HepG2 (cell line): ENCODE data around the gene NHSL1. TPM values are rescaled to one million over a fixed set of nuclear protein-coding genes. Genes with fewer than 3 reads are reported as not detected.
A peak's percentile ranks its signal among the peaks of the same experiment; 100 is the strongest.

Experiments used
- CAMTA2 ChIP-seq: sonication (generic); formaldehyde crosslinking; IDR thresholded peaks from 2 replicates; pipeline ENCODE4 v1.4.0; 2020; ENCODE audit warnings: mild to moderate bottlenecking, missing genetic modification reagents, borderline replicate concordance
- EZH2 ChIP-seq: conservative IDR thresholded peaks from 2 replicates; pipeline ENCODE4 v1.6.1; 2012; ENCODE audit warnings: mild to moderate bottlenecking, low read depth, low read length, moderate library complexity
- GFI1 ChIP-seq: sonication (generic); formaldehyde crosslinking; IDR thresholded peaks from 2 replicates; pipeline ENCODE4 v1.5.0; 2020; ENCODE audit warnings: missing genetic modification reagents, mild to moderate bottlenecking, borderline replicate concordance
- GLMP ChIP-seq: sonication (generic); formaldehyde crosslinking; IDR thresholded peaks from 2 replicates; pipeline ENCODE4 v1.9.0; 2021; ENCODE audit warnings: missing genetic modification reagents, mild to moderate bottlenecking, borderline replicate concordance
- GZF1 ChIP-seq: sonication (generic); formaldehyde crosslinking; IDR thresholded peaks from 2 replicates; pipeline ENCODE4 v1.5.1; 2020; ENCODE audit warnings: mild to moderate bottlenecking, missing genetic modification reagents
- IKZF1 ChIP-seq: fragments of 450-650 bp; IDR thresholded peaks from 2 replicates; pipeline ENCODE4 v1.7.1; 2016
- JDP2 ChIP-seq: sonication (generic); formaldehyde crosslinking; IDR thresholded peaks from 2 replicates; pipeline ENCODE4 v1.8.1; 2022; ENCODE audit warnings: missing genetic modification reagents, borderline replicate concordance
- KDM3A ChIP-seq: IDR thresholded peaks from 2 replicates; pipeline ENCODE4 v1.6.1; 2018; ENCODE audit warnings: low read depth, missing compliant biosample characterization
- KDM4B ChIP-seq: sonication (generic); formaldehyde crosslinking; IDR thresholded peaks from 2 replicates; pipeline ENCODE4 v1.4.0; 2020; ENCODE audit warnings: missing genetic modification reagents
- MED1 ChIP-seq: sonication (generic); formaldehyde crosslinking; IDR thresholded peaks from 2 replicates; pipeline ENCODE4 v1.4.0; 2020; ENCODE audit warnings: missing genetic modification reagents
- MIXL1 ChIP-seq: IDR thresholded peaks from 2 replicates; pipeline ENCODE4 v1.6.1; 2016
- SAP130 ChIP-seq: IDR thresholded peaks from 2 replicates; pipeline ENCODE4 v1.6.1; 2016; ENCODE audit warnings: low read depth
- SETDB1 ChIP-seq: sonication (generic); formaldehyde crosslinking; IDR thresholded peaks from 2 replicates; pipeline ENCODE4 v1.5.1; 2020; ENCODE audit warnings: missing genetic modification reagents, mild to moderate bottlenecking, borderline replicate concordance
- SKI ChIP-seq: fragments of 450-650 bp; IDR thresholded peaks from one replicate; pipeline ENCODE4 v1.6.1; 2018; ENCODE audit warnings: mild to moderate bottlenecking; ENCODE audit not compliant: partially characterized antibody
- ZNF12 ChIP-seq: sonication (generic); formaldehyde crosslinking; IDR thresholded peaks from 2 replicates; pipeline ENCODE4 v1.5.0; 2020; ENCODE audit warnings: missing genetic modification reagents
- ZNF20 ChIP-seq: sonication (generic); formaldehyde crosslinking; IDR thresholded peaks from 2 replicates; pipeline ENCODE4 v1.4.0; 2020; ENCODE audit warnings: mild to moderate bottlenecking, moderate library complexity, missing genetic modification reagents
- ZNF382 ChIP-seq: sonication (generic); formaldehyde crosslinking; IDR thresholded peaks from 2 replicates; pipeline ENCODE4 v1.5.0; 2020; ENCODE audit warnings: missing genetic modification reagents, mild to moderate bottlenecking, borderline replicate concordance
- ZNF501 ChIP-seq: sonication (generic); formaldehyde crosslinking; IDR thresholded peaks from 2 replicates; pipeline ENCODE4 v1.5.1; 2020; ENCODE audit warnings: mild to moderate bottlenecking, moderate library complexity, missing genetic modification reagents
- ZNF552 ChIP-seq: sonication (generic); formaldehyde crosslinking; IDR thresholded peaks from 2 replicates; pipeline ENCODE4 v1.9.0; 2022; ENCODE audit warnings: missing genetic modification reagents, mild to moderate bottlenecking, borderline replicate concordance
- ZNF564 ChIP-seq: sonication (generic); formaldehyde crosslinking; IDR thresholded peaks from 2 replicates; pipeline ENCODE4 v1.8.1; 2023; ENCODE audit warnings: mild to moderate bottlenecking, missing genetic modification reagents
- ZNF672 ChIP-seq: sonication (generic); formaldehyde crosslinking; IDR thresholded peaks from 2 replicates; pipeline ENCODE4 v1.8.1; 2022; ENCODE audit warnings: missing genetic modification reagents
- ZNF7 ChIP-seq: IDR thresholded peaks from 2 replicates; pipeline ENCODE4 v1.6.1; 2016; ENCODE audit warnings: missing biosample characterization, missing genetic modification reagents
- ZNF703 ChIP-seq: sonication (generic); formaldehyde crosslinking; IDR thresholded peaks from 2 replicates; pipeline ENCODE4 v1.5.1; 2020; ENCODE audit warnings: missing genetic modification reagents, mild to moderate bottlenecking, moderate library complexity, borderline replicate concordance
- ZSCAN31 ChIP-seq: sonication (generic); formaldehyde crosslinking; IDR thresholded peaks from 2 replicates; pipeline ENCODE4 v1.5.0; 2020; ENCODE audit warnings: low read depth, mild to moderate bottlenecking, missing genetic modification reagents
- polyA plus RNA-seq, 8 experiments: library from polyadenylated mRNA; depleted of rRNA in 3 of 8; stranded (reverse) in 7 of 8; unstranded in 1 of 8; fragments of >200 nt; fragmentation: Illumina TruSeq in 4 of 8; extraction: Trizol in 4 of 8; gene quantifications; 2 replicates each; pipeline versions ENCODE4 v1.2.1 to v1.2.3, GENCODE V29; 2011 to 2016; ENCODE audit warnings: low read depth in 4 of 8, missing spikeins in 1 of 8, mixed read lengths in 1 of 8; ENCODE audit not compliant: insufficient read depth in 1 of 8
- total RNA-seq, 5 experiments: library from RNA; depleted of rRNA; stranded (reverse); fragments of >200 nt; fragmentation: Illumina TruSeq; extraction: Trizol; gene quantifications; 2 replicates each; pipeline ENCODE4 v1.2.3, GENCODE V29; 2016; ENCODE audit warnings: low read depth in 1 of 5
- TF ChIP-seq, protein P1 (sequence below): sonication (generic); formaldehyde crosslinking; IDR thresholded peaks from 2 replicates; pipeline ENCODE4 v1.4.0; 2020; ENCODE audit warnings: missing genetic modification reagents, borderline replicate concordance
- TF ChIP-seq, protein P2 (sequence below): sonication (generic); formaldehyde crosslinking; IDR thresholded peaks from 2 replicates; pipeline ENCODE4 v1.8.0; 2022; ENCODE audit warnings: missing genetic modification reagents, low read depth, mild to moderate bottlenecking, borderline replicate concordance
- TF ChIP-seq, protein P3 (sequence below): IDR thresholded peaks from 2 replicates; pipeline ENCODE4 v1.6.1; 2016; ENCODE audit warnings: low read depth, borderline replicate concordance
- TF ChIP-seq, protein P4 (sequence below): fragments of 450-650 bp; IDR thresholded peaks from 2 replicates; pipeline ENCODE4 v1.6.1; 2017

Gene NHSL1
- total and polyA plus RNA-seq, 2 of the 13 experiments (the other 11 are each of a cell fraction or from before 2014, with no cell fraction given), result 24.9 to 53.6 TPM

DNA sequence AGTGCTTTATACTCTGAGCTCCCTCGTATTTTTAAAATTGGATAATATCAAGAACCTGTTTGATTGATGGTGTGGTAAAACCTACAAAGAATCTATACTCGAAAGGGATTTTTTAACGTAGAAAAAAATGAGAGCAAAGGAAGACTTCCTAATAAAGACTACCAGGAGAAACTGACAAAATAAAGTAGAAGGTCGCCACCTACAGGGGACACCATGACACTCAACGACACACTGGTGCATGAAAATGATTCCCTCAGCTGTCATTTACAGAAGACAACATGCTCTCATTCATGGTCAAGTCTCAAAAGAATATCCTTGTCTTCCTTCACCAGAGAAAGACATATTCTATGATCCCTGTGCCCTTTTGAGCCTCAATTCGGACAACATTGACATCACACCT, 10.1 kb upstream of the NHSL1 start (continued):
- TF ChIP-seq ZNF501 (CRISPR knock-in tag) (no peak), MIXL1 (CRISPR knock-in tag) (0 out of 2 replicates have a peak, but pooled peaks have one; percentile 57), ZNF672 (CRISPR knock-in tag) (no peak), ZNF552 (CRISPR knock-in tag) (no peak), KDM3A (no peak), EZH2 (no peak), GFI1 (CRISPR knock-in tag) (no peak), MED1 (CRISPR knock-in tag) (0 out of 2 replicates have a peak, but pooled peaks have one; percentile 20), SETDB1 (no peak), ZNF564 (CRISPR knock-in tag) (no peak), IKZF1 (no peak), ZSCAN31 (no peak), ZNF12 (CRISPR knock-in tag) (no peak), SAP130 (peak; percentile 67), ZNF703 (CRISPR knock-in tag) (no peak), GLMP (no peak), CAMTA2 (no peak), ZNF20 (no peak), SKI (no peak), KDM4B (CRISPR knock-in tag) (no peak), ZNF382 (CRISPR knock-in tag) (no peak), ZNF7 (CRISPR knock-in tag) (no peak), JDP2 (CRISPR knock-in tag) (no peak), GZF1 (CRISPR knock-in tag) (no peak)
- TF ChIP-seq, protein P1, sequence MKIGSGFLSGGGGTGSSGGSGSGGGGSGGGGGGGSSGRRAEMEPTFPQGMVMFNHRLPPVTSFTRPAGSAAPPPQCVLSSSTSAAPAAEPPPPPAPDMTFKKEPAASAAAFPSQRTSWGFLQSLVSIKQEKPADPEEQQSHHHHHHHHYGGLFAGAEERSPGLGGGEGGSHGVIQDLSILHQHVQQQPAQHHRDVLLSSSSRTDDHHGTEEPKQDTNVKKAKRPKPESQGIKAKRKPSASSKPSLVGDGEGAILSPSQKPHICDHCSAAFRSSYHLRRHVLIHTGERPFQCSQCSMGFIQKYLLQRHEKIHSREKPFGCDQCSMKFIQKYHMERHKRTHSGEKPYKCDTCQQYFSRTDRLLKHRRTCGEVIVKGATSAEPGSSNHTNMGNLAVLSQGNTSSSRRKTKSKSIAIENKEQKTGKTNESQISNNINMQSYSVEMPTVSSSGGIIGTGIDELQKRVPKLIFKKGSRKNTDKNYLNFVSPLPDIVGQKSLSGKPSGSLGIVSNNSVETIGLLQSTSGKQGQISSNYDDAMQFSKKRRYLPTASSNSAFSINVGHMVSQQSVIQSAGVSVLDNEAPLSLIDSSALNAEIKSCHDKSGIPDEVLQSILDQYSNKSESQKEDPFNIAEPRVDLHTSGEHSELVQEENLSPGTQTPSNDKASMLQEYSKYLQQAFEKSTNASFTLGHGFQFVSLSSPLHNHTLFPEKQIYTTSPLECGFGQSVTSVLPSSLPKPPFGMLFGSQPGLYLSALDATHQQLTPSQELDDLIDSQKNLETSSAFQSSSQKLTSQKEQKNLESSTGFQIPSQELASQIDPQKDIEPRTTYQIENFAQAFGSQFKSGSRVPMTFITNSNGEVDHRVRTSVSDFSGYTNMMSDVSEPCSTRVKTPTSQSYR (CRISPR knock-in tag), result no peak
- TF ChIP-seq, protein P2, sequence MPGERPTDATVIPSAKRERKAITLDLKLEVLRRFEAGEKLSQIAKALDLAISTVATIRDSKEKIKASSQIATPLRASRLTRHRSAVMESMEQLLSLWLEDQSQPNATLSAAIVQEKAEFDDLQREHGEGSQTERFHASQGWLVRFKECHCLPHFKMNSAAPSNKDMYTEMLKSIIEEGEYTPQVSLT, result no peak
- TF ChIP-seq, protein P3, sequence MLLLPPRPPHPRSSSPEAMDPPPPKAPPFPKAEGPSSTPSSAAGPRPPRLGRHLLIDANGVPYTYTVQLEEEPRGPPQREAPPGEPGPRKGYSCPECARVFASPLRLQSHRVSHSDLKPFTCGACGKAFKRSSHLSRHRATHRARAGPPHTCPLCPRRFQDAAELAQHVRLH (CRISPR knock-in tag), result no peak
- TF ChIP-seq, protein P4, sequence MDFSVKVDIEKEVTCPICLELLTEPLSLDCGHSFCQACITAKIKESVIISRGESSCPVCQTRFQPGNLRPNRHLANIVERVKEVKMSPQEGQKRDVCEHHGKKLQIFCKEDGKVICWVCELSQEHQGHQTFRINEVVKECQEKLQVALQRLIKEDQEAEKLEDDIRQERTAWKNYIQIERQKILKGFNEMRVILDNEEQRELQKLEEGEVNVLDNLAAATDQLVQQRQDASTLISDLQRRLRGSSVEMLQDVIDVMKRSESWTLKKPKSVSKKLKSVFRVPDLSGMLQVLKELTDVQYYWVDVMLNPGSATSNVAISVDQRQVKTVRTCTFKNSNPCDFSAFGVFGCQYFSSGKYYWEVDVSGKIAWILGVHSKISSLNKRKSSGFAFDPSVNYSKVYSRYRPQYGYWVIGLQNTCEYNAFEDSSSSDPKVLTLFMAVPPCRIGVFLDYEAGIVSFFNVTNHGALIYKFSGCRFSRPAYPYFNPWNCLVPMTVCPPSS, result no peak
